IPS-18a (cell line): ENCODE measurements around the gene PLPP2.
"Not testable (repeated sequence)": the region's sequence is repeated elsewhere in the genome, so short reads cannot be mapped to it uniquely, and the experiment has no call there.

ENCODE experiments used
- H3K27ac ChIP-seq: one replicate; pipeline ENCODE4 v1.5.1; 2013; ENCODE audit warnings: low read length
- H3K27me3 ChIP-seq: one replicate; pipeline ENCODE4 v1.6.1; 2013; ENCODE audit warnings: mild to moderate bottlenecking, low read length; ENCODE audit not compliant: control insufficient read depth, insufficient read depth
- H3K36me3 ChIP-seq: one replicate; pipeline ENCODE4 v1.6.1; 2013; ENCODE audit warnings: low read depth, low read length; ENCODE audit not compliant: control insufficient read depth
- H3K4me1 ChIP-seq: one replicate; pipeline ENCODE4 v1.6.1; 2013; ENCODE audit warnings: low read depth, low read length; ENCODE audit not compliant: control insufficient read depth
- H3K4me3 ChIP-seq: one replicate; pipeline ENCODE4 v1.5.1; 2013; ENCODE audit warnings: low read length
- H3K9ac ChIP-seq: one replicate; pipeline ENCODE4 v1.6.1; 2013; ENCODE audit warnings: mild to moderate bottlenecking, low read length, moderate library complexity
- H3K9me3 ChIP-seq: one replicate; pipeline ENCODE4 v1.6.1; 2013; ENCODE audit warnings: low read depth, low read length; ENCODE audit not compliant: control insufficient read depth

The PLPP2 gene

GRCh38 chr19:277131-277530 lies 14.1 kb downstream of the PLPP2 start:
- Histone ChIP-seq H3K9me3 (no peaks in the 10 kb centered on the region), H3K4me1 (peaks cover 10% of the 10 kb centered on the region), H3K27me3 (no peaks in the 10 kb centered on the region), H3K9ac (no peak overlapping the region), H3K36me3 (peaks cover 11% of the 10 kb centered on the region), H3K4me3 (no peak overlapping the region), H3K27ac (no peak overlapping the region)

GRCh38 chr19:275958-276646 lies 15.1 kb downstream of the PLPP2 start:
- Histone ChIP-seq H3K27ac (no peak overlapping the region), H3K9me3 (no peaks in the 10 kb centered on the region), H3K9ac (no peak overlapping the region), H3K36me3 (peaks cover 10% of the 10 kb centered on the region), H3K4me3 (no peak overlapping the region), H3K4me1 (peaks cover 10% of the 10 kb centered on the region), H3K27me3 (no peaks in the 10 kb centered on the region)

DNA sequence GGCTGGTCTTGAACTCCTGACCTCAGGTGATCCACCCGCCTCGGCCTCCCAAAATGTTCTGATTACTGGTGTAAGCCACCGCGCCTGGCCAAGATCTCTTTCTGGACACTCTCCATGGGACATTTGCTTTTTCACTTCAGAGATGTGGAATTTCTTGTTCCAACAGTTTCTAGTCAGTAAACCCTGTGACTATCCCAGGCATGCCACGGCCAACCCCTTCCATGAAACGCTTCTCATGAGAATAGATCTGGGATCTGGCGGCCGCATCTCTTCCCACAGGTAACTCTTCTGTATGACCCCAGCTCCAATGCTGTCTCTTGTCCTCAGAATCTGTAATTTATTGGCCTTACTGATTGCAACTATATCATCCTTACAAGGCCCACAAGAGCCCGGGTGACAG lies 16.2 kb downstream of the PLPP2 start:
- H3K9ac ChIP-seq = no peak overlapping the region
- H3K9me3 ChIP-seq = no peaks in the 10 kb centered on the region
- H3K36me3 ChIP-seq = peaks cover 3% of the 10 kb centered on the region
- no peak overlapping the region for H3K4me3 ChIP-seq
- no peaks in the 10 kb centered on the region for H3K27me3 ChIP-seq
- H3K27ac ChIP-seq = no peak overlapping the region
- H3K4me1 ChIP-seq = peaks cover 10% of the 10 kb centered on the region

DNA sequence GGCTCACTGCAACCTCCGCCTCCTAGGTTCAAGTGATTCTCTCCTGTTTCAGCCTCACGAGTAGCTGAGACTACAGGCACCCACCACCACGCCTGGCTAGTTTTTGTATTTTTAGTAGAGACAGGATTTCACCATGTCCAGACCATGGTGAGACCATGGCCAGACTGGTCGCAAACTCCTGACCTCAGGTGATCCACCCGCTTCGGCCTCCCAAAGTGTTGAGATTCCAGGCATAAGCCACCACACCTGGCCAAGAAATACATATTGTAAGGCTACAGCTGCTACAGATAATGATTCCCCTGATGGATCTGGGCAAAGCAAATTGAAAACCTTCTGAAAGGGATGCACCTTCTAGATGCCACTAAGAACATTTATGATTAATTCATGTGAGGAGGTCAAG lies 17.8 kb downstream of the PLPP2 start:
- Histone ChIP-seq H3K27ac (no peak overlapping the region), H3K4me3 (no peak overlapping the region), H3K27me3 (peaks cover 3% of the 10 kb centered on the region), H3K36me3 (no peaks in the 10 kb centered on the region), H3K9ac (no peak overlapping the region), H3K4me1 (peaks cover 10% of the 10 kb centered on the region), H3K9me3 (no peaks in the 10 kb centered on the region)

DNA sequence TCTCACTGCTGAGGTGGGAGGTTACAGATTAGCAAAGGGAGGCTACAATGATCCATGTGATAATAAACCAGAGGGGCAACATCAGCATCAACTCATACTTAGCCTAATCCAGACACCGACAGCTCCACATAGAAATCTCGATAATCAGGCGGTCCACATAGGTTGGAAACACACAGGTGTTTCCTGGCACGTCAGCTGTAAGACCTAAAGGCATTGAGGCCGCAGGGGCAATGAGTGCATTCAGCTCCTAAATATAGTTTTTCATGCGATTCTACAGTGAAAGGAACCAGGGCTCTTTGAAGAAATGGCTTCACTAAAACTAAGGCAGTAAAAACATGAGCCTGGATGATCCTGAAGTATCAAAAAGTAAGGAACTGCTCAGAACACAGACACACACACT lies 19.3 kb downstream of the PLPP2 start:
- H3K9ac ChIP-seq = no peak overlapping the region
- H3K27ac ChIP-seq = no peak overlapping the region
- no peaks in the 10 kb centered on the region for H3K9me3 ChIP-seq
- peaks cover 19% of the 10 kb centered on the region for H3K27me3 ChIP-seq
- no peaks in the 10 kb centered on the region for H3K36me3 ChIP-seq
- H3K4me3 ChIP-seq = no peak overlapping the region
- no peaks in the 10 kb centered on the region for H3K4me1 ChIP-seq

DNA sequence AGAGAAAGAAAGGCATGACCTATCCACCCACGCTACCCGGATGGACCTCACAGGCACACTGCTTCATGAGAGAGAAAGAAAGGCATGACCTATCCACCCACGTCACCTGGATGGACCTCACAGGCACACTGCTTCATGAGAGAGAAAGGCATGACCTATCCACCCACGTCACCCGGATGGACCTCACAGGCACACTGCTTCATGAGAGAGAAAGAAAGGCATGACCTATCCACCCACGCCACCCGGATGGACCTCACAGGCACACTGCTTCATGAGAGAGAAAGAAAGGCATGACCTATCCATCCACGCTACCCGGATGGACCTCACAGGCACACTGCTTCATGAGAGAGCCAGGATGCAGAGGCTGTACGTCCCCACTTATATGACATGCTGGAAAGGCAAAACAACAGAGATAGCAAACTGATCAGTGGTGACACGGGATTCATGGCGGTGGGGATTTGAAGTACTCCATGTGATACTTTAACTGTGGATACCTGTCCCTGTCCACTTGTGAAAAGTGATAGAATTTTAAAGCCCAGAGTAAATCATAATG lies 20.4 kb downstream of the PLPP2 start:
- H3K27ac ChIP-seq, H3K9me3 ChIP-seq, H3K36me3 ChIP-seq, H3K4me3 ChIP-seq, H3K9ac ChIP-seq, H3K4me1 ChIP-seq: not testable (repeated sequence)
- peaks cover 29% of the 10 kb centered on the region for H3K27me3 ChIP-seq

DNA sequence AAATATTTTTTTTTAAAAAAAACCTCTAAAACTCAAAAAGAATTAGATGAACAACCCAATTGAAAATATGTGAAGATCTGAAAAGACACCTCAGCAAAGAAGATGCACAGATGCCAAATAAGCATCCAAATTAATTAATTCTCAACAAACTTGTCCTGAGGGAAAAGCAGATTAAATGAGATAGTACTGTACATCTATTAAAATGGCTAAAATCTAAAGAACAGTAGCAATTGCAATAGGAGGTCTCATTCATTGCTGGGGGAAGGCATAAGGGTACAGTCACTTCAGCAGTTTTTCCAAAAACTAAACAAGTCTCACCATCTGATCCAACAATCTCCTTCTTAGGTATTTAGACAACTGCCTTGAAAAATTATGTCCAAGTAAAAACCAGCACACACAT lies 22.0 kb downstream of the PLPP2 start:
- no peak overlapping the region for H3K4me3 ChIP-seq
- no peaks in the 10 kb centered on the region for H3K4me1 ChIP-seq
- no peak overlapping the region for H3K9ac ChIP-seq
- no peaks in the 10 kb centered on the region for H3K36me3 ChIP-seq
- no peak overlapping the region for H3K27ac ChIP-seq
- peaks cover 42% of the 10 kb centered on the region for H3K27me3 ChIP-seq
- no peaks in the 10 kb centered on the region for H3K9me3 ChIP-seq

DNA sequence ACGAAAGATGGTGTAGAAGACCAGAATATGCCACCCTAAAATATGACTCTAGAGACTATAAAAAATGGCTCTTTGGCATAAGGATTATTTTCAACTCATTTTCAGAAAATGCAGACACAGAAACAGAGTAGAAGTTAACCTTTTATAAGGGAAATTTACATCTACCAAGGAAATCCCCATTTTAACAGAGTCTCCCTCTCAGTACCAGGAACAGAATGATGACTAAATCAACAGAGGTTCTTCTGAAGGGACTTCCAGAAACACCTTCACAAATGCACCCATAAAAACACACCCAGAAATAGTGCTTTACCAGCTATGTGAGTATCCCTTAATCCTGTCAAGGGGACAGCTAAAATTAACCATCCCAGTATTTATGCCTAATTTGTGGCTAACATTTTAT lies 29.1 kb downstream of the PLPP2 start:
- no peaks in the 10 kb centered on the region for H3K4me1 ChIP-seq
- no peaks in the 10 kb centered on the region for H3K9me3 ChIP-seq
- no peak overlapping the region for H3K27ac ChIP-seq
- H3K4me3 ChIP-seq = no peak overlapping the region
- no peaks in the 10 kb centered on the region for H3K36me3 ChIP-seq
- H3K27me3 ChIP-seq = peaks cover 26% of the 10 kb centered on the region
- no peak overlapping the region for H3K9ac ChIP-seq

GRCh38 chr19:256804-257203 lies 34.4 kb downstream of the PLPP2 start:
- H3K27me3 ChIP-seq, H3K36me3 ChIP-seq, H3K9ac ChIP-seq, H3K4me3 ChIP-seq, H3K4me1 ChIP-seq, H3K9me3 ChIP-seq, H3K27ac ChIP-seq: not testable (repeated sequence)

DNA sequence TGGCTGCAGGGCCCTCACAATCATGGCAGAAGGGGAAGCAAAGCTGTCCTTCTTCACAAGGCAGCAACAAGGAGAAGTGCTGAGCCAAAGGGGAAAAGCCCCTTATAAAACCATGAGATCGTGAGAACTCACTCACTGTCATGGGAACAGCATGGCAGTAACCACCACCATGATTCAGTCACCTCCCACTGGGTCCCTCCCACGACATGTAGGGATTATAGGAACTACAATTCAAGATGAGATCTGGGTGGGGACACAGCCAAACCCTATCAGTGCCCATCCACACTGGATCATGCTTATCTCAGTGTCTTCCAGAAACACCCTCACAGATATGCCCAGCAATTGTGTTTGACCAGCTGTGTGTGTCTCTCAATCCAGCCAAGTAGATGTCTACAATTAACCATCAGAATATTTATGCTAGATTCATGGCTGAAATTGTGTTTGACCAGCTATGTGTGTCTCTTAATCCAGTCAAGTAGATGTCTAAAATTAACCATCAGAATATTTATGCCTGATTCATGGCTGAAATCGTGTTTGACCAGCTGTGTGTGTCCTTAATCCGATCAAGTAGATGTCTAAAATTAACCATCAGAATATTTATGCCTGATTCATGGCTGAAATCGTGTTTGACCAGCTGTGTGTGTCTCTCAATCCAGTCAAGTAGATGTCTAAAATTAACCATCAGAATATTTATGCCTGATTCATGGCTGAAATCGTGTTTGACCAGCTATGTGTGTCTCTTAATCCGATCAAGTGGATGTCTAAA lies 38.6 kb downstream of the PLPP2 start:
- H3K27ac ChIP-seq, H3K27me3 ChIP-seq, H3K4me3 ChIP-seq, H3K4me1 ChIP-seq, H3K9ac ChIP-seq, H3K9me3 ChIP-seq, H3K36me3 ChIP-seq: not testable (repeated sequence)

DNA sequence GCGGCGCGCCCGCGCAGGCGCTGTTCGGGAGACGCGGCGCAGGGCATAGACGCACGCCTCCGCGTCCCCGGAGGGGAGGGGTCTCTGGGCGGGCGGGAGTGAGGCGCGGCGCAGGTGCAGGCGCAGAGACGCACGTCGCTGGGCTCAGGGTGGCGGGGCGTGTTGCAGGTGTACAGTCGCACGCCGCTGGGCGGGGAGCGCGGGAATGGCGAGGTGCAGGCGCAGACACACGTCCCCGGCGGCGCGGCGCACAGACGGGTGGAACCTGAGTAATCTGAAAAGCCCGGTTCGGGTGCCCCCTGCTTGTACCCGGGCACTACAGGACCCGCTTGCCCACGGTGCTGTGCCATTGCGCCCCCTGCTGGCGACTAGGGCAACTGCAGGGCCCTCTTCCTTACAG lies 44.7 kb downstream of the PLPP2 start:
- Histone ChIP-seq H3K27me3 (no peaks in the 10 kb centered on the region), H3K4me1 (no peaks in the 10 kb centered on the region), H3K27ac (no peak overlapping the region), H3K36me3 (no peaks in the 10 kb centered on the region), H3K4me3 (no peak overlapping the region), H3K9ac (no peak overlapping the region), H3K9me3 (no peaks in the 10 kb centered on the region)

- not testable (repeated sequence) for H3K9me3 ChIP-seq
Observed at GRCh38 chr19:245900-246299, 45.3 kb downstream of the PLPP2 start.

More at GRCh38 chr19:245900-246299, 45.3 kb downstream of the PLPP2 start:
- H3K4me3 ChIP-seq, H3K27ac ChIP-seq, H3K4me1 ChIP-seq, H3K36me3 ChIP-seq, H3K9ac ChIP-seq, H3K27me3 ChIP-seq: not testable (repeated sequence)
